Glutamatergic neuron (in vitro differentiated cells): ENCODE data around the gene ZNF384. TPM values are rescaled to one million over a fixed set of nuclear protein-coding genes. Genes with fewer than 3 reads are reported as not detected.
A peak's percentile ranks its signal among the peaks of the same experiment; 100 is the strongest.

Experiments
- DNase-seq: peaks from one replicate; pipeline ENCODE4 v3.0.0; 2022
- H3K27ac Mint-ChIP-seq: one replicate; pipeline ENCODE4 v1.8.0; 2020; ENCODE audit warnings: mild to moderate bottlenecking, mixed read lengths, inconsistent platforms; ENCODE audit not compliant: unreplicated experiment
- H3K27me3 Mint-ChIP-seq: one replicate; pipeline ENCODE4 v1.8.0; 2020; ENCODE audit warnings: mild to moderate bottlenecking, moderate library complexity, mixed read lengths, inconsistent platforms; ENCODE audit not compliant: unreplicated experiment
- H3K36me3 Mint-ChIP-seq: one replicate; pipeline ENCODE4 v1.8.0; 2020; ENCODE audit warnings: mild to moderate bottlenecking, mixed read lengths, inconsistent platforms; ENCODE audit not compliant: unreplicated experiment
- H3K4me1 Mint-ChIP-seq: one replicate; pipeline ENCODE4 v1.8.0; 2020; ENCODE audit warnings: mild to moderate bottlenecking, low read depth, mixed read lengths, inconsistent platforms; ENCODE audit not compliant: unreplicated experiment
- H3K4me3 Mint-ChIP-seq: one replicate; pipeline ENCODE4 v1.8.0; 2020; ENCODE audit warnings: mild to moderate bottlenecking, mixed read lengths, inconsistent platforms; ENCODE audit not compliant: unreplicated experiment
- H3K9me3 Mint-ChIP-seq: one replicate; pipeline ENCODE4 v1.8.0; 2020; ENCODE audit warnings: mild to moderate bottlenecking, moderate library complexity, mixed read lengths, inconsistent platforms; ENCODE audit not compliant: unreplicated experiment
- CTCF ChIP-seq: fragments of 200-600 bp; sonication (generic); IDR thresholded peaks from one replicate; pipeline ENCODE4 v1.5.0; 2021; ENCODE audit not compliant: partially characterized antibody, unreplicated experiment
- total RNA-seq: library from RNA; stranded (reverse); fragmentation: NEBNext Ultra II Directional; extraction: Animal tissue kit (Norgen Biotek cat#: 25700); gene quantifications from one replicate; pipeline ENCODE4 v1.2.1, GENCODE V29; 2021; ENCODE audit not compliant: unreplicated experiment

Gene ZNF384
- total RNA-seq, 1 donor from 2014 or later = 83.2 TPM

- Mint-ChIP-seq H3K27me3 (peaks cover 8% of the 10 kb centered on the region), H3K36me3 (no peaks in the 10 kb centered on the region), H3K27ac (no peak overlapping the region), H3K9me3 (no peaks in the 10 kb centered on the region), H3K4me1 (peaks cover 17% of the 10 kb centered on the region), H3K4me3 (peak overlapping the region; percentile 26)
- DNase-seq = no peak
- no peak for TF ChIP-seq CTCF
Observed at GRCh38 chr12:6632026-6632983, 56.9 kb downstream of the ZNF384 start.

DNA sequence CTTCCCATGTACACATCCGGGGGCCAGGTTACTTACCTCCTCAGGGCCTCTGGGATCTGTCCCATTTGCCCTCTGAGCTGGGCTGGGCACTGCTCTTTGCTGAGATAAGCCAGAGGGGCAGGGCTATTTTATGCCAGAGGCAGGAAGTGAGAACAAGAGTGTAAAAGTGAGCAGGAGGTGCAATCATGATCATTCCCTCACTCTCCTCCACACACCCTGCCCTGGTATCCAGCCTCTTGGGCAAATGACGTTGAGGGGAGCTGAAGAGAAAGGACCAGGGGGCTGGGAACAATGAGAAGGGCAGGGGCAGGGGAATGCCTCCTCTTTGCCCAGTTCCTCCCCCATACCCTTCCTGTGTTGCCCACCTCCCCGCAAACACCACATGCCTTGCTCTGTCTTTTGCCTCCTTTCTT is 57.6 kb downstream of the ZNF384 start:
- H3K36me3 Mint-ChIP-seq = no peaks in the 10 kb centered on the region
- no peak overlapping the region for H3K4me3 Mint-ChIP-seq
- no peak for DNase-seq
- no peaks in the 10 kb centered on the region for H3K9me3 Mint-ChIP-seq
- H3K27me3 Mint-ChIP-seq = peaks cover 8% of the 10 kb centered on the region
- no peak for TF ChIP-seq CTCF
- peaks cover 17% of the 10 kb centered on the region for H3K4me1 Mint-ChIP-seq
- no peak overlapping the region for H3K27ac Mint-ChIP-seq

DNA sequence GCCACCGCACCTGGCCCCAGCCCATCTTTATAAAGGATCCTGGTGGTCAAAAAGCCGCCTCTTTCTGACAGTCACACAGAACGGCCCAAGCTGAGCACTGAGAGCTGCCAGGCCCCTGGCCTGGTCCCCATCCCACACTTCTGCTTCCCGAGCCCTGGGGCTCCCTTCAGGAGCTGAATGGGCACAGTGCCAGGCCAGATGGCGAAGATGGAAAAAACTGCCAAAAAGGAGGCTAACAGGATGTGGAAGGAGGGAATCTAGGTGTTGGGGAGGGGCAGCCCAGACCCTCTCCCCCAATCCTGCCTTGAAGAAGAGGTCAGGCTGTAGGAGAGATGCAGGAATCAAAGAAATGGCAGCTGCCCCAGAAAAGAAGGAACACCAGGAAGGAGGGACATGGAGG is 58.4 kb downstream of the ZNF384 start:
- no peak for DNase-seq
- Mint-ChIP-seq H3K36me3 (no peaks in the 10 kb centered on the region), H3K4me1 (peaks cover 15% of the 10 kb centered on the region), H3K4me3 (no peak overlapping the region), H3K27me3 (peaks cover 8% of the 10 kb centered on the region), H3K9me3 (no peaks in the 10 kb centered on the region), H3K27ac (no peak overlapping the region)
- TF ChIP-seq CTCF = no peak

GRCh38 chr12:6627616-6628015 is 61.6 kb downstream of the ZNF384 start:
- Mint-ChIP-seq H3K9me3 (no peaks in the 10 kb centered on the region), H3K4me1 (peaks cover 2% of the 10 kb centered on the region), H3K27ac (no peak overlapping the region), H3K27me3 (peaks cover 4% of the 10 kb centered on the region), H3K4me3 (no peak overlapping the region), H3K36me3 (no peaks in the 10 kb centered on the region)
- TF ChIP-seq CTCF = no peak
- no peak for DNase-seq

DNA sequence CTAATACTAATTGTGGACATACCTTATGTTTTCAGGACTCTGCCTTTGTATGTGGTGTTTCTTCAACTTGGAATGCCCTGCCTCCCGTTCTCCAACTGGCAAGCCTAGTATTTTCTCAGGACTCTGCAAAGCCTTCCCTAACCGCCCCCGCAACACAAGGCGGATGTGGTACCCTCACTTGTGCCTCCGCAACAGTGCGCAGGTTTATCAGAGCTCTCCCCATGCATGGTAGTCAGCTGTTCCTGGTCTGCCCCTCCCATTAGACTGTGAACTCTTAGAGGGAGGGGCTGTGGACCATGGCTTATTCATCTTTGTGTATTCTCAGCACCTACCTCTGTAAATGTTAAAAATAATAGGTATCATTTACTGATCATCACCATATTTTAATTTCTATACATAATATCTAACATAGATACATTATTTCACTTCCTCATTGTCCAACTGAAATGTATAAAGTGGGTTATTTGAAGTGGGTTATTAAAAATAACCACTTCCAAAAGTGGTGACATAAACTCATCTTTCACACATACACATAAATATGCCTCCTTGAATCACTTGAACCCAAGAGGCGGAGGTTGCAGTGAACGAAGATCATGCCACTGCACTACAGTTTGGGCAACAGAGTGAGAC is 62.4 kb downstream of the ZNF384 start:
- H3K36me3 Mint-ChIP-seq = no peaks in the 10 kb centered on the region
- DNase-seq = no peak
- no peaks in the 10 kb centered on the region for H3K9me3 Mint-ChIP-seq
- H3K27me3 Mint-ChIP-seq = peaks cover 2% of the 10 kb centered on the region
- TF ChIP-seq CTCF = no peak
- no peak overlapping the region for H3K27ac Mint-ChIP-seq
- no peak overlapping the region for H3K4me3 Mint-ChIP-seq
- H3K4me1 Mint-ChIP-seq = no peaks in the 10 kb centered on the region
